Measurements from ENCODE around the gene DLG5.

Gene DLG5

GRCh38 chr10:77809336-77809735 lies 117.2 kb downstream of the DLG5 start:
- H3K4me3 ChIP-seq (ENCODE audit: low read depth, low read length): no peak overlapping the region
- H3K9me3 ChIP-seq (ENCODE audit: control insufficient read depth, insufficient read depth, low read depth, low read length): no peaks in the 10 kb centered on the region
- TF ChIP-seq MYNN (tag by site-specific recombination; IDR thresholded peaks at IDR 0.05; ENCODE audit: borderline replicate concordance) (no peak), ZNF791 (tag by site-specific recombination; IDR thresholded peaks at IDR 0.05) (no peak), SETDB1 (IDR thresholded peaks at IDR 0.05; ENCODE audit: insufficient read length, low read length) (no peak), ZNF324 (tag by site-specific recombination; IDR thresholded peaks at IDR 0.05) (no peak), ZNF488 (tag by site-specific recombination; IDR thresholded peaks at IDR 0.05) (no peak), ZNF146 (tag by site-specific recombination; IDR thresholded peaks at IDR 0.05) (no peak), ZNF155 (tag by site-specific recombination; IDR thresholded peaks at IDR 0.05) (no peak), ZFP3 (tag by site-specific recombination; IDR thresholded peaks at IDR 0.05; ENCODE audit: low read depth) (no peak), GLI4 (tag by site-specific recombination; IDR thresholded peaks at IDR 0.05) (no peak), ZNF433 (tag by site-specific recombination; IDR thresholded peaks at IDR 0.05; ENCODE audit: low read depth) (no peak)
- no peak overlapping the region for H3K27ac ChIP-seq (ENCODE audit: extremely low read depth, low read depth, low read length)
- peaks cover 7 to 93% of the 10 kb centered on the region in 2 experiments; a peak in 2 of 3 replicates for H3K36me3 ChIP-seq (ENCODE audit: control insufficient read depth in 2 of 2, insufficient read depth in 1 of 2, low read length in 2 of 2)
- no peaks in the 10 kb centered on the region for H3K4me1 ChIP-seq (ENCODE audit: control insufficient read depth, insufficient read depth, low read length)
- ChIA-PET CTCF (interaction anchor here (0.7 kb wide), 1 partner anchor 38 kb away, joined by 3 read pairs; no protein-coding TSS in a partner anchor), POLR2A (no interaction called here)

- peaks cover 4 to 88% of the 10 kb centered on the region in 2 experiments for H3K36me3 ChIP-seq (ENCODE audit: control insufficient read depth in 2 of 2, insufficient read depth in 1 of 2, low read length in 2 of 2)
- ChIA-PET CTCF (interaction anchor here (0.9 kb wide), 1 partner anchor 39 kb away, joined by 3 read pairs; no protein-coding TSS in a partner anchor), POLR2A (no interaction called here)
- no peaks in the 10 kb centered on the region for H3K4me1 ChIP-seq (ENCODE audit: control insufficient read depth, insufficient read depth, low read length)
- no peaks in the 10 kb centered on the region for H3K9me3 ChIP-seq (ENCODE audit: control insufficient read depth, insufficient read depth, low read depth, low read length)
- no peak overlapping the region for H3K4me3 ChIP-seq (ENCODE audit: low read depth, low read length)
- TF ChIP-seq ZNF560 (tag by site-specific recombination; IDR thresholded peaks at IDR 0.05; ENCODE audit: borderline replicate concordance): no peak
- TF ChIP-seq ZNF654 (tag by site-specific recombination; IDR thresholded peaks at IDR 0.05; ENCODE audit: low read depth): no peak
- TF ChIP-seq ZNF843 (tag by site-specific recombination; IDR thresholded peaks at IDR 0.05): no peak
- no peak overlapping the region for H3K27ac ChIP-seq (ENCODE audit: extremely low read depth, low read depth, low read length)
Measured at GRCh38 chr10:77807706-77808105, 118.8 kb downstream of the DLG5 start.

- Histone ChIP-seq H3K4me3 (ENCODE audit: low read depth, low read length) (no peak overlapping the region), H3K4me1 (ENCODE audit: control insufficient read depth, insufficient read depth, low read length) (no peaks in the 10 kb centered on the region), H3K27ac (ENCODE audit: extremely low read depth, low read depth, low read length) (no peak overlapping the region), H3K36me3 (ENCODE audit: control insufficient read depth in 2 of 2, insufficient read depth in 1 of 2, low read length in 2 of 2) (peaks cover 7 to 86% of the 10 kb centered on the region in 2 experiments), H3K9me3 (ENCODE audit: control insufficient read depth, insufficient read depth, low read depth, low read length) (no peaks in the 10 kb centered on the region)
- CTCF ChIA-PET: interaction anchor here (0.7 to 0.9 kb wide), 2 partner anchors 41 to 165 kb away, joined by 3 read pairs; no protein-coding TSS in a partner anchor
- TF ChIP-seq GFI1B (tag by site-specific recombination; IDR thresholded peaks at IDR 0.05) (no peak), HIC1 (tag by site-specific recombination; IDR thresholded peaks at IDR 0.05) (no peak), EGR2 (tag by site-specific recombination; IDR thresholded peaks at IDR 0.05; ENCODE audit: low read depth) (no peak), INSM2 (tag by site-specific recombination; IDR thresholded peaks at IDR 0.05) (no peak)
- POLR2A ChIA-PET: no interaction called here
Measured at GRCh38 chr10:77806511-77807157, 119.9 kb downstream of the DLG5 start.

Measured in HEK293 (cell line).